ENCODE data around the gene ITGA2B. TPM values are rescaled to one million over a fixed set of nuclear protein-coding genes. Genes with fewer than 3 reads are reported as not detected.
"Not testable (repeated sequence)": the region's sequence is repeated elsewhere in the genome, so short reads cannot be mapped to it uniquely, and the experiment has no call there.

ITGA2B gene
- total and polyA plus RNA-seq, 8 donors: under 0.01 to 2.4 (median 0.46) TPM; not detected in 3

DNA sequence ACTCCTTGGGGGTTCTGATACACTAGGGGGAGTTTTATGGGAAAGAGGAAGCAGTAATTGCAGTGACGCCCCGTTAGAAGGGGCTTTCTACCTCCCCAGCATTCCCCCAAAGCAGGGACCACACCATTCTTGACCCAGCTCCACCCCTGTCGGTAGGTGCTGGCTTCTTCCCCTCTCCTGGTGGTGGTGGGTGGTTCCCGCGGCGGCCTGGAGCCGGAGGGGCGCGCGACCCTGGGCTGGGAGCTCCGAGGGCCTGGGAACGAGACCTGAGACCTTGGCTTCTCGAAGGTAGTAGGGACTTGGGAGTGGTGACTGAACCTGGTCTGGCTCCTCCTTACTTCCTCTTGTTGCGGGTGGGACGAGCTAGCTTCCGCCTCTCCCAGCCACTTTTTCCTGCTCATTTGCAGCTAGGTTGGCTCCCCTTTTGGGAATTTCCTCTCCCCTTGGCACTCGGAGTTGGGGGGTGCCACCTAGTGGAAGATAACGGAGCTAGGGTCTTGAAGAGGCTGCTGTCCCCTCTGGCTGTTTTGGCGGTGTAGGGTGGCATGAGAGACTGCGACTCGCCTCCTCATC is 43.9 kb downstream of the ITGA2B start:
- peak; percentile 44 to 85 for DNase-seq
- H3K36me3 ChIP-seq: peaks cover 11 to 23% (median 22%) of the 10 kb centered on the region in 4 donors
- H3K27me3 ChIP-seq: no peaks in the 10 kb centered on the region
- 1 to 3% (median 1%) methylated on average over 20 to 21 of the region's 21 CpGs for WGBS, 5 donors
- peak overlapping the region; percentile 62 to 89 (median 76) for H3K4me3 ChIP-seq
- intact Hi-C loops (cut with DNase I; ENCODE audit: low total_unique reads): no loop called here
- H3K4me1 ChIP-seq: peaks cover 11 to 55% (median 23%) of the 10 kb centered on the region in 4 donors
- H3K9me3 ChIP-seq: no peaks in the 10 kb centered on the region
- peak in 1 of 3 donors; percentile 6 for TF ChIP-seq POLR2AphosphoS5 (IDR thresholded peaks at IDR 0.05)
- TF ChIP-seq POLR2A (IDR thresholded peaks at IDR 0.05): no peak
- TF ChIP-seq, protein P1, sequence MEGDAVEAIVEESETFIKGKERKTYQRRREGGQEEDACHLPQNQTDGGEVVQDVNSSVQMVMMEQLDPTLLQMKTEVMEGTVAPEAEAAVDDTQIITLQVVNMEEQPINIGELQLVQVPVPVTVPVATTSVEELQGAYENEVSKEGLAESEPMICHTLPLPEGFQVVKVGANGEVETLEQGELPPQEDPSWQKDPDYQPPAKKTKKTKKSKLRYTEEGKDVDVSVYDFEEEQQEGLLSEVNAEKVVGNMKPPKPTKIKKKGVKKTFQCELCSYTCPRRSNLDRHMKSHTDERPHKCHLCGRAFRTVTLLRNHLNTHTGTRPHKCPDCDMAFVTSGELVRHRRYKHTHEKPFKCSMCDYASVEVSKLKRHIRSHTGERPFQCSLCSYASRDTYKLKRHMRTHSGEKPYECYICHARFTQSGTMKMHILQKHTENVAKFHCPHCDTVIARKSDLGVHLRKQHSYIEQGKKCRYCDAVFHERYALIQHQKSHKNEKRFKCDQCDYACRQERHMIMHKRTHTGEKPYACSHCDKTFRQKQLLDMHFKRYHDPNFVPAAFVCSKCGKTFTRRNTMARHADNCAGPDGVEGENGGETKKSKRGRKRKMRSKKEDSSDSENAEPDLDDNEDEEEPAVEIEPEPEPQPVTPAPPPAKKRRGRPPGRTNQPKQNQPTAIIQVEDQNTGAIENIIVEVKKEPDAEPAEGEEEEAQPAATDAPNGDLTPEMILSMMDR (IDR thresholded peaks at IDR 0.05): peak in 3 of 7 experiments; percentile 3 to 37 (median 17)
- no peak for TF ChIP-seq EP300 (IDR thresholded peaks at IDR 0.05)
- peak overlapping the region; percentile 83 to 91 (median 87) for H3K27ac ChIP-seq

DNA sequence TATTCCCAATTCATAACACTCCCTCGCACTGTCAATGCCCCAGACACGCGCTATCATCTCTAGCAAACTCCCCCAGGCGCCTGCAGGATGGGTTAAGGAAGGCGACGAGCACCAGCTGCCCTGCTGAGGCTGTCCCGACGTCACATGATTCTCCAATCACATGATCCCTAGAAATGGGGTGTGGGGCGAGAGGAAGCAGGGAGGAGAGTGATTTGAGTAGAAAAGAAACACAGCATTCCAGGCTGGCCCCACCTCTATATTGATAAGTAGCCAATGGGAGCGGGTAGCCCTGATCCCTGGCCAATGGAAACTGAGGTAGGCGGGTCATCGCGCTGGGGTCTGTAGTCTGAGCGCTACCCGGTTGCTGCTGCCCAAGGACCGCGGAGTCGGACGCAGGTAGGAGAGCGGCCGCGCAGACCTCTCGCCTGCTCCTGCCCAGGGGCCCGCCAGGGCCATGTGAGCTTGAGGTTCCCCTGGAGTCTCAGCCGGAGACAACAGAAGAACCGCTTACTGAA is 44.5 kb downstream of the ITGA2B start, which contains the start of gene GRN:
Gene GRN (plus strand): TSS at position 364 of the 515 bp plus-strand sequence. CDS start 3,863 bp downstream, outside the sequence.
- Histone ChIP-seq H3K4me3 (peak within 1 kb of the TSS; percentile 62 to 89 (median 76)), H3K9me3 (no peaks in the 10 kb centered on the region), H3K36me3 (peaks cover 8 to 18% (median 17%) of the 10 kb centered on the region in 4 donors), H3K27me3 (no peaks in the 10 kb centered on the region), H3K4me1 (peaks cover 11 to 55% (median 23%) of the 10 kb centered on the region in 4 donors), H3K27ac (peak within 1 kb of the TSS; percentile 83 to 91 (median 87))
- TF ChIP-seq, protein P1 (IDR thresholded peaks at IDR 0.05): peak in 1 of 7 experiments; percentile 10
- TF ChIP-seq EP300 (IDR thresholded peaks at IDR 0.05) (no peak), POLR2A (IDR thresholded peaks at IDR 0.05) (peak in 2 of 4 donors; percentile 58 to 67), POLR2AphosphoS5 (IDR thresholded peaks at IDR 0.05) (peak; percentile 87 to 92 (median 91))
- intact Hi-C loops (cut with DNase I; ENCODE audit: low total_unique reads): no loop called here
- 0 to 1% (median 0%) methylated on average over 23 to 26 of the region's 26 CpGs for WGBS, 5 donors
- peak; percentile 96 to 99 for DNase-seq

DNA sequence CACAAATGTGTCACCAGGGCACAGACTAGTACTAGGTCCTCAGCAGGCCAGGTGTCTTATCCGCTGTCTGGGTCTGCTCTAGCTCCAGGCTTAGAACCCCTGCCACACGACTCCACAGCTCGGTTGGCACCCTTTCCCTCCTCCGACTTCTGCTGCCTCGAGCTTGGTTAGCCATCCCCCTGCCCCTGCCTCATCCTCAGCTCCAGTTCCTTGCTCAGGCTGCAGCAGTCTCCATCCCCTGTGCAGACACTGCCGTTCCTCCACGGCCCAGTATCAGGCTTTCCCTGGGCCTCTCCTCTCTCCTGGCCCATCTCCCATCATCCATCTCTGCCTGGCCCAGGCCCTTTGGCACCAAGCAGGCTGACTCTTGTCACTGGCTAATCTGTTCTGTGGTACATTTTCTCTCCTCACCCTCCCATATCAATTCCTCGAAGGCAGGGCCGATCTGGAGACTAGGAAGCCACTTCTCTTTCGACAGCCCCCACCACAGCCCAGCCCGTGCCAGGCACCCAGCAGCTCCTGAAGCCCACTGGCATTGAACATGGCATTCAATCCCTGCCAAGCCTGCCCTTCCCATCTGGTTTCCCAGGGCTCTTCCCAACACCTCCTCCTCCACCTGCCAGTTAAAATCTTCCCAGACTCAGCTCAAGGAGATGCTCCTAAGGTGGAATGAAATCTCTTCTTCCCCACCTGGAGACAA is 45.8 kb downstream of the ITGA2B start:
- peaks cover 11 to 47% (median 23%) of the 10 kb centered on the region in 4 donors for H3K4me1 ChIP-seq
- no peaks in the 10 kb centered on the region for H3K9me3 ChIP-seq
- intact Hi-C loops (cut with DNase I; ENCODE audit: low total_unique reads): no loop called here
- H3K27me3 ChIP-seq: peaks cover 0 to under 1% (median 0%) of the 10 kb centered on the region in 3 donors
- DNase-seq: no peak
- H3K4me3 ChIP-seq: no peak overlapping the region
- H3K27ac ChIP-seq: no peak overlapping the region
- no peak for TF ChIP-seq EP300 (IDR thresholded peaks at IDR 0.05)
- TF ChIP-seq POLR2A (IDR thresholded peaks at IDR 0.05): no peak
- no peak for TF ChIP-seq POLR2AphosphoS5 (IDR thresholded peaks at IDR 0.05)
- TF ChIP-seq, protein P1 (IDR thresholded peaks at IDR 0.05): no peak
- H3K36me3 ChIP-seq: peaks cover 0 to 5% (median 3%) of the 10 kb centered on the region in 4 donors
- WGBS, 5 donors: 67 to 77% (median 72%) methylated on average over 11 of the region's 11 CpGs

DNA sequence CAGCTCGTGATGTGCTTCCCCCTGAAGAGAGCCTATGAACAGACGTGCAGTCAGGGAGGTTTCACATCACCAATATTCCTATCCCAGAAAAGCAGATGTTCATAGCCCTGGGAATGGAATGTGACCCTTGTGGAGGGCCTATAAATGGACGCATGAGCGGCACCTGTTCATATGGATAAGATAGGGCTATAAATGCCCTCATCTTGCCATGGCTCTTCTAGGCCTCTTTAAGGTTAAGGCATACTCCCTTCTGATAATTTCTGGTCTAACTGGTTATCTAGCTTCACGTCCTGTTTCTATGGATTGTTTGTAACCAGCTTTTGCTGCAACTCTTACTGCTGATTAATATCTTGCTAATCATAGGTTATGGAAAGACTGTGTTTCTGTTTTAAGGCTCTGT is 48.9 kb downstream of the ITGA2B start:
- Histone ChIP-seq H3K27me3 (peaks cover 0 to 23% (median 0%) of the 10 kb centered on the region in 3 donors), H3K4me1 (peaks cover 4 to 20% (median 9%) of the 10 kb centered on the region in 4 donors)
- DNase-seq; H3K9me3 ChIP-seq; intact Hi-C loops (cut with DNase I; ENCODE audit: low total_unique reads); H3K36me3 ChIP-seq; H3K27ac ChIP-seq; H3K4me3 ChIP-seq: not testable (repeated sequence)
- WGBS, 5 donors: 51 to 59% (median 54%) methylated on average over 5 of the region's 5 CpGs

Data from stomach (tissue), 9 donors.